Erythroblast (primary cell): ENCODE results near the gene CRB2.

Experiments
- GATA1 ChIP-seq: IDR thresholded peaks from 2 replicates; pipeline ENCODE4 v1.6.1; 2011; ENCODE audit warnings: low read depth, mild to moderate bottlenecking, control low read depth, low read length, moderate library complexity
- POLR2A ChIP-seq: IDR thresholded peaks from 2 replicates; pipeline ENCODE4 v1.6.1; 2011; ENCODE audit warnings: mild to moderate bottlenecking, low read length

DNA sequence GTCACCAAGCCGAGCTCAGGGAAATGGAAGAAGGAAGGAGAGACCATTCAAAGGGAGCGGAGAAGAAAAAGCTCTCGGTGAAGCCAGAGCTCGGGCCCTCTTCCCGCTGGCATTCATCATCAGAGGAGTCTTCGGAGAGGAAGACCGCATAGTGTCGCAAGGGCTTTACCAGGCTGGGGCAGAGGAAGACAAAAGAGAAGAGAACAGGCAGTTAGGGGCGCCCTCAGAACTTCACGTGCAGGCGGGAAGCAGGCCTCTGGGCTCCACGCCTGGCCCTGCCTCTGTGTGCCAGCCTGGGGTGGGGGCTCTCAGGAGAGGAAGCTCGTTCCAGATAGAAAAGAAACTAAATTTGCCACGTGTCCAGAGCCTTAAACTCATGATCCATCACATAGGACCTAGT, 31.7 kb downstream of the CRB2 start:
- TF ChIP-seq POLR2A (no peak), GATA1 (no peak)
